HCEC 1CT (cell line): Measurements from ENCODE around the gene IGF1R.

ENCODE experiments used
- DNase-seq: peaks from one replicate; pipeline ENCODE4 v3.0.0-alpha.2; 2017

Gene IGF1R

GRCh38 chr15:98708037-98708590 lies 59.8 kb downstream of the IGF1R start:
- DNase-seq: no peak

- no peak for DNase-seq
Observed at GRCh38 chr15:98711810-98712209, 63.5 kb downstream of the IGF1R start.

DNA sequence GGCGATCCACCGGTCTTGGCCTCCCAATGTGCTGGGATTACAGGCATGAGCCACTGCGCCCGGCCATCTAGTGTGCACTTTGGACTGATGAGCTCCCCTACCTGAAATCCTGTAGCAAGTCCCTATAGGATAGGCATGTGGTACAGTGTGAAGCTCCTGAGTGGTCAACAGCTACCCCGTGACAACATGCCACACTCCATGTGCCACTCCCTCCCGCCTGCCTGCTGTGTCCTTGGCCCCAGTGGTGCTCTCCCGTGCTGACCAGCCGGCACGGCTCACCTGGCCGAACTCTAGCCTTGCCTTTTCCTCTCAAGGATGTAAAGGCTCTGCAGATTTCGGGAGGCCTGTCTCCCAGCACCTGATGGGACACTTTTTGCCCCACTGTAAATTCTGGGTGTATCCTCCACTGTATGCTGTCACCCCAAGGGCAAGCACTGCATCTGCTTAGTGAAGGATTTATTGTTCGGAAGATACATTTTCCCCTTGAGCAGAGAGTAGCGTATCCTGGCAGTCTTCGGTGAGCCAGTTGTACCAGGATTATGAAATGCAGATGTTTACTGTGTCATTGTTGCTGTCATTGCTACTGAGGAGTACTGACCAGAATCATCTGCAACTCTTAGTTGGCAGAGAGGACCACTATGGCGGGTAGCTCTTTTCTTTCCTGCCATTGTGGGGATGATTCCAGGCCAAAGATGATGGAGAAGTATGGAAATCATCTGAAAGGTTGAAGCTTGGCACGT lies 64.7 kb downstream of the IGF1R start:
- no peak for DNase-seq

DNA sequence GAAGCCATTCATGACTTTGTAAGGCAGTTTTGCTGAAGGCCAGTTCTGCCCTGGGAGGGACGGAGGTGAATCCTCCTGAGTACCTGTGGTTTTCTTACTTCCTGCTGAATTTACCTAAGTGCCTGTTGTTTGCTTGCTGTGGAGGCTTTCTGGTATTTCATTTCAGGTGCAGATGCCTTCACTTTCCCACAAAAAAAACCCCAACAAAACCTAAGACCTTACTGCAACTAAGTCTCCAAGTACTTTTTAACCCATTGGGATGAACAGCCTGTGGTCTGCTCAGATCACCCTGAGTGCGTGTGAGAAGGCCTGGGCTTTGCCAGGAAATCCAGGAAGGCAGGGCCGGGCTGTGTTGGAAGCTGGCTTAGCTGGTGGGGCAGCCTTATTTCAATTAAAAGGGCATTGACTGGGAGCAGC lies 65.3 kb downstream of the IGF1R start:
- no peak for DNase-seq

DNA sequence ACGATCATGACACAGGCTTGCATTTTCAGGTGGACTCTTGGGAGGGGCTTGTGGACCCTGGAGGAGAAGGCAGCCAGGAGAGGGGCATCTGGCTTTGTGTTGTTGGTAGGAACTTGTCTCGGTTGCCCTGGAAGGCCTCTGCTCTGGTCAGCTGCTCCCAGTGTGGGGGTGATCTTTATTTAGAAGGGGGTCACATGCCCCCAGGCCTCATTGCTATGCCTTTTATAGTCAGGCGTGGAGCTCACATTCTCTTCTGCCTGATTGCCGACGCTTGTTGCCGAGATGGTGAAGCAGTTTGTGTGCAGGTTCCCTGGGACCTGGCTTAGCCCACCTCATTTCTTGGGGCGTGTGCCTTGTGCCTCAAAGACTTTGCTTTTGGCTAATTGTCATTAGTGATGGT lies 66.6 kb downstream of the IGF1R start:
- DNase-seq: no peak

GRCh38 chr15:98715401-98715800 lies 67.1 kb downstream of the IGF1R start:
- no peak for DNase-seq

DNA sequence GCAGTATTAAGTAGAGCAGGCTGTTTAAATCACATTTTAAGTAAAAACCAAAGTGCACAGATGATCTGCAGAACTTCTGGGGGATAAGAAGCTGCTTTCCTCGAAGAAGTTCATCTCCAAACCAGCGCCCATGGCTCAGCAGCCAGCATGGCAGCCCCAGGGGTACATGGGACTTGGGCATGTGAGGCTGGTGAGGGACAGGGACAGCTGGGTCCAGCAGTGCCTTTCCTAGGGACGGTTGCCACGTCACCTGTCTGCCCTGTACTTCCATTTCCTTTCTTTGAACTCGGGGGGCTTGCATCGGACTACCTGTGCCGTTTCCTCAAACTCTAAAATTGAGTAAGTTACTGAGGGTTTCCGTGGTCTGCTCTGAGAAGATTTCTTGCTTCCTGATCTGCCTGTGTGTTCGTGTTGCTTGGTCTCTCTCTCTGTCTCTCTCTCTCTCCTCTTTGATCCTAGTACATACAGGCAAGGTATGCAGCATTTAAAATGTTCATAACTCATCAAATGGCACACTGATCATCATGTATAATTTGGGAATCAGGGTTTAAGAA lies 67.6 kb downstream of the IGF1R start:
- no peak for DNase-seq

DNA sequence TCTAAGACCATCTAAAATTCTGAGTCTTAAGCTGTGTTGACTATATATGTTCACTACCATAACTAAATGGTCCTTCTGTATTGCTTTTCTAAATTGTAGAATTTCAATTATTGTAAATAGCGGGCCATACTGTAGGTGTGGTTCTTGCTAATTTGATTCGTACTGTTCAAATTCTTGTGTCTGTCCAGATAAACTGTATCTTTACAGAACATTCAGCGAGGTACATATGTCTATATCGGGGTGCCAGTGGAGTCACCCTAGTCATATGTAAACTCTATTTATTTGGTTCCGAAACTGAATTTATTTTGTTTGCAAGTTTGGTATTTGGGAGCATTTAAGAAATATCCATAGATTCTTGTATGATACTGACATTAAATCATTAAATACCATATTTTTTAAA lies 69.0 kb downstream of the IGF1R start:
- DNase-seq: no peak

- DNase-seq: no peak
Observed at GRCh38 chr15:98717942-98718341, 69.6 kb downstream of the IGF1R start.

DNA sequence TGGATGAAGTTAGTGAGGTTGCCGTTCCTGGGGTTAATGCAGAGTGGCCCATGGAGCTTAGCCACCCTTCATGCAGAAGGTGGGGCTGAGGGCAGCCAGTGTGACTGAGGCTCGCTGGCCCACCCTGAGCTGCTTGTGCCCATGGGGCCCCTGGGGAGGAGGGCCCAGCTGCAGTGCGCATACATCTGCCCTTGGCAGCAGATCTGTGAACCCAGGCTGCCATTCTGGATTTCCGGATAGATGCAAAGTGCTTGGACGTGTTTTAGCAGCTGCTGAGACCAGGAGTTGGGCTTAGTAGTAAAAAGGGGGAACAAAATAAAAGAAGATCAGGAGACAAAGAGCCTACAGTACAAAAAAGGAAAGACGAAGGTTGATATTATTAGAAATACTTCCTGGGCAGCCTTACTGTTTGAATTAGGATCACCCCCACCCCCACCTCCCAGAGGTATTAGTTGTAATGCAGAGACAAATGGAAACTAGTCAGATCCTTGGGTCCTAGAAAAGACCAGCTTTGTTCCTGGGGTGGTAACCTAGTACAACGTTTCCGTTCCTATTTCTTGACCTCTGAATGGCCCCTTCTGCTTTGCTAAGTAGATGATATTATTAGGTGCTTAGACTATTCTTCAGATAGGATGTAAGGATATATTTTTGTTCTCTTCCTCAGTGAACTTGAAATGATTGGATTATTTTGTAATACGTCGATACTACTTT lies 70.2 kb downstream of the IGF1R start:
- DNase-seq: no peak

DNA sequence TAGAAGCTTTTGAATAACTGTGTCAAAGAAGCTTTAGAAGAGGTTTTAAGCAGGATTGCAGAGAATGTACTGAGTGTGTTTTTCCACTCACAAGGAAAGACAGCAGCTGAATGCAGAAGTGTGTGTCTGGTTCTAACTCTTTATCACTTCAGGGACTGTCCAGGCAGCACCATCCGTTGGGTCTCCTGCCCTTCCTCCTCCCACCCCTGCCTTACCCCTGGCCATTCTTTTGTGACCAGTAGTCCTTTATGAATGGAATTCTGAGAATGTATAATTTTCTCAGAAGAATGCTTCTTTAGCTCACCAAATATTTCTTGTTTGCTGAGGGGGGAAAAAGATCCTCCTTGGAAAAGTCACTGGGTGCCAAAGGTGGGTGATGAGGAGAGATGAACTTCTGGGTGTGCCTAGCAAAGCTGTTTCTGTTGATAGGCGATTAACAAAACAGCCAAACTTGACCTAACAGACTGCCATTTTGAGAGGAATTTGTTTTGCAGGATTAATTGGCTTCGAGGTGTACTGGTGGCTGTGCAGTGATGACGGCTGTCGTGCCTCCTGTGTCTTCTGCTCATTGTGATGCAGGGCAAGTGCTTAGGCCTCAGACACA lies 70.9 kb downstream of the IGF1R start:
- no peak for DNase-seq

DNA sequence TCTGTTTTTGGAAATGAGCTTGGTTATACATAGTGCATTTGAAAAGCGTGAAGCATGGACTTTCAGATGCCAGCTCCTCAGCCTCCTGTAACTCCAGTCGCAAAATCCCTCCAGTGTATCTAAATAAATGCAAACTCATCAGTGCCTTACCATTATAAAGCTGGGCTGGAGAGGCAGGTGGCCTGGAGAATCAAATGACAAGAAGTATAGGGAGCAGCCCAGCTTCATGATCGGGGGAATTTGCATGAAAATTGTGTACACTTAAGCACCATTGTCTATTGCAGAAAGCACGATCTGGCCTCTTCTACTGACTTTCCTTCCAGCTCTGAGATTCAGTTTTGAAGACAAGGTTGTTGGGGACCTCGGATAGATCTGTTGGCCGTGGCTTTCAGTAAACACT lies 71.7 kb downstream of the IGF1R start:
- DNase-seq: no peak

- no peak for DNase-seq
Observed at GRCh38 chr15:98720577-98721565, 72.5 kb downstream of the IGF1R start.

- no peak for DNase-seq
Observed at GRCh38 chr15:98722209-98722608, 73.9 kb downstream of the IGF1R start.

DNA sequence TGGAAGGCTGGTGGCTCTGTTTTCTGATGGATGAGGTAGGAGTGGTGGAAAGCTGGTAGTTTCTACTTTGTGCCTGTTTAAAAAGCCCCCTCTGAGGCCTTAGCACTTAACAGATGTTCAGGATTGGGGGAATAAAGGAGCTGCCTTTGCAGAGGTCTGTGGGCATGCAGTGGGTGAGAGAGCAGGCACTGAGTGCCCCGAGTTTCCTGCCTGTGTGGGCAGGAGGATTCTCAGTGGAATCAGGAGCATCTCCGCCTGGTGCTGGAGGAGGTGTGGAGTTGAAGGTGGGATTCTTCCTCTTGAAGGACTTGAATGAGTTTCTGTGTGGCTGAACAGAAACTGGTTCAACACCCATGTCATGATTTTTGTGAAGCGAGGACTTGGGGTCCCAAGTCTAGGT lies 74.3 kb downstream of the IGF1R start:
- DNase-seq: no peak

- DNase-seq: no peak
Observed at GRCh38 chr15:98723195-98723594, 74.9 kb downstream of the IGF1R start.

GRCh38 chr15:98724048-98724447 lies 75.7 kb downstream of the IGF1R start:
- no peak for DNase-seq

DNA sequence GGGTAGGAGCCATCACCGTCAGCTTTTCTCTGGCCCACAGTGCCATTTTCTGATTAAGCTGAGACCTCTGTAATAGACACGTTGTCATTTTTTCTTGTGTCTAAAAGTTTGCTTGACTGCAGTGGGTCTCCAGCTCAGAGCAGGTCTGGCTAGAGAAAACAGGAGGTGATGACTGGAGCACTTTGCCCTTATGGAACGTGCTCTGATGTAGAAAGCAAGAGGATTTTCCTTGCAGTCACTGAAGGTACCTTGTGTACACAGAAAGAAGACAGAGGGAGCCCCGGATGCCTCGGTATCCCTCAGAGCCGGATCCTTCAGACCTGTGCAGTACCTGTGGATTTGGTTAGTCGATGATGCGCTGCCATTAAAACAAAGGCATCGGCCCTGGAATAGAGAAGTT lies 76.2 kb downstream of the IGF1R start:
- DNase-seq: no peak

GRCh38 chr15:98725874-98726273 lies 77.5 kb downstream of the IGF1R start:
- DNase-seq: no peak

DNA sequence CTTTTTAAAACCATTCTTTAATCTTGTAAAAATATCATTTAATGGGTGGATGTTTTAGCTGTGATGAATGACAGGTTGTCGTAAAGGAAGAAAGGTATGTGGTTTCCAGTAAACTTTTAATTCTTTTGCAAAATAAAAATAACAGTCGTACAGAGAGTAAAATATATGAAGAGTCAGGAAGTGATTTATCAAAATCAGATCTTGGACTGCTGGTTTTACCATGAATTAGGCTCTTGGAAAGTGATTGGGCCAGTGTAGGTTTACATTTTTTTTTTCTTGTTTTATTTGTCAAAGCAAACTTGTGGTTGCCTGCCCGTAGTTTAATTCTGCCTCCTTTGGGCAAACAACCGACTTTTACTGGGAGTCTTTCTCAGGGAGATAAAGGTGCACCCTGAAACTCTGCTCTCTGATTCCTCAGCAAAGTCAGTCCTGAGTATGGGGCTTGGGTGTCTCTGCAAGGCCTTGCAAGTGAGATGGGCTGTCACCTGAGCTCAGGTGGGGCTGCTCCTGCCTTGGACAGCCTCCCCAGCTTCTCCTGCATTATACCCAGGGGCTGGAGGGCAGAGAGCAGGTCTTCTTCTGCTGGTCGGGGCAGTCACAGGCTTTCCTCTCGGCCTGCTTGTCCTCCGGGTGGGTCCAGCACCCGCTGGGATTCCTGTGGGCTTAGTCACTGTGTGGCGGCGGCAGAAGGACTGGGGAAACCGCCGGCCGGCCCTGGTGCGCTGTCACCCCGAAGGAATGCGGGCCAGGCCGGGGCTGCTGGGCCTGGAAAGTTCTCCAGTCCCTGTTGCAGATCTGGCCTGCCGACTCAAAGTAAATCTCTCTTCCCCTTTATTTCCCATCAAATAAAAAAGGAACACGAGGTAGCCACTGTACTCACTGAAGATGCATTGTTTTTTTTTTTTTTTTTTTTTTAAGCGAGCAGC lies 79.0 kb downstream of the IGF1R start:
- DNase-seq: peak; percentile 93
